GM23338 (cell line): ENCODE data around the gene TMEM200C. TPM values are rescaled to one million over a fixed set of nuclear protein-coding genes. Genes with fewer than 3 reads are reported as not detected.

Experiments used
- ATAC-seq: fragments of 200-7000 bp; cut with Tn5 transposase; 3 replicates; pipeline ENCODE4 v1.9.1; 2020
- DNase-seq: peaks from one replicate; pipeline ENCODE4 v3.0.0-alpha.2; 2015; ENCODE audit warnings: low spot score
- H2AFZ ChIP-seq: fragments of 200-600 bp; sonication (generic); 2 replicates; pipeline ENCODE4 v1.8.0; 2016; ENCODE audit warnings: antibody characterized with exemption, mild to moderate bottlenecking, moderate library complexity
- H3F3A ChIP-seq: fragments of 200-600 bp; sonication (generic); replicated peaks from 2 replicates; pipeline ENCODE4 v1.8.0; 2017; ENCODE audit warnings: antibody characterized with exemption, mixed run types, low read depth
- H3K27ac ChIP-seq: fragments of 200-600 bp; sonication (generic); 2 replicates; pipeline ENCODE4 v1.6.1; 2016; ENCODE audit warnings: low read depth
- H3K27me3 ChIP-seq: fragments of 200-600 bp; sonication (generic); 2 replicates; pipeline ENCODE4 v1.8.0; 2016; ENCODE audit warnings: mild to moderate bottlenecking, mixed run types, moderate library complexity; ENCODE audit not compliant: insufficient read depth
- H3K36me3 ChIP-seq: fragments of 200-600 bp; sonication (generic); 2 replicates; pipeline ENCODE4 v1.8.0; 2016; ENCODE audit warnings: mild to moderate bottlenecking; ENCODE audit not compliant: insufficient read depth
- H3K4me1 ChIP-seq: fragments of 200-600 bp; sonication (generic); 2 replicates; pipeline ENCODE4 v1.8.0; 2016; ENCODE audit warnings: mild to moderate bottlenecking, moderate library complexity; ENCODE audit not compliant: insufficient read depth
- H3K4me2 ChIP-seq: fragments of 200-600 bp; sonication (generic); 2 replicates; pipeline ENCODE4 v1.7.1; 2017; ENCODE audit warnings: mixed run types
- H3K4me3 ChIP-seq: fragments of 200-600 bp; sonication (generic); 2 replicates; pipeline ENCODE4 v1.6.1; 2016; ENCODE audit warnings: mixed run types
- H3K79me2 ChIP-seq: fragments of 200-600 bp; sonication (generic); replicated peaks from 2 replicates; pipeline ENCODE4 v1.8.0; 2017; ENCODE audit warnings: mild to moderate bottlenecking; ENCODE audit not compliant: insufficient read depth
- H3K9me2 ChIP-seq: fragments of 200-600 bp; sonication (generic); 2 replicates; pipeline ENCODE4 v1.8.0; 2017; ENCODE audit not compliant: insufficient read depth
- H4K20me1 ChIP-seq: fragments of 200-600 bp; sonication (generic); replicated peaks from 2 replicates; pipeline ENCODE4 v1.8.0; 2017; ENCODE audit warnings: mild to moderate bottlenecking; ENCODE audit not compliant: insufficient read depth
- H3K27ac Mint-ChIP-seq: 2 replicates; pipeline ENCODE4 v1.8.0; 2020; ENCODE audit warnings: inconsistent platforms, mild to moderate bottlenecking, moderate library complexity, mixed read lengths
- H3K27me3 Mint-ChIP-seq: 3 replicates; pipeline ENCODE4 v1.8.0; 2022; ENCODE audit warnings: low read depth, mild to moderate bottlenecking, moderate library complexity, mixed read lengths, inconsistent platforms; ENCODE audit not compliant: insufficient read depth, poor library complexity
- H3K36me3 Mint-ChIP-seq: 3 replicates; pipeline ENCODE4 v1.8.0; 2021; ENCODE audit warnings: low read depth, mild to moderate bottlenecking, inconsistent platforms, moderate library complexity, mixed read lengths
- H3K4me1 Mint-ChIP-seq: 3 replicates; pipeline ENCODE4 v1.8.0; 2020; ENCODE audit warnings: mild to moderate bottlenecking, inconsistent platforms, mixed read lengths
- H3K4me3 Mint-ChIP-seq: 3 replicates; pipeline ENCODE4 v1.8.0; 2021; ENCODE audit warnings: moderate library complexity, mild to moderate bottlenecking, inconsistent platforms, mixed read lengths
- H3K9me3 Mint-ChIP-seq: 3 replicates; pipeline ENCODE4 v1.8.0; 2020; ENCODE audit warnings: moderate library complexity, mild to moderate bottlenecking, inconsistent platforms, mixed read lengths
- CREB1 ChIP-seq: fragments of 250-450 bp; sonication (Bioruptor Pico); IDR thresholded peaks from 2 replicates; pipeline ENCODE4 v1.5.0; 2020; ENCODE audit warnings: low read depth, mild to moderate bottlenecking, moderate library complexity
- EZH2 ChIP-seq: fragments of 200-600 bp; sonication (generic); IDR thresholded peaks from one replicate; pipeline ENCODE4 v1.8.0; 2017; ENCODE audit warnings: antibody characterized with exemption, mild to moderate bottlenecking, low read depth; ENCODE audit not compliant: unreplicated experiment
- JUNB ChIP-seq: IDR thresholded peaks from one replicate; pipeline ENCODE4 v1.6.1; 2016; ENCODE audit warnings: antibody characterized with exemption; ENCODE audit not compliant: unreplicated experiment
- ZNF331 ChIP-seq: fragments of 250-450 bp; sonication (Bioruptor Pico); IDR thresholded peaks from 2 replicates; pipeline ENCODE4 v1.5.0; 2020; ENCODE audit warnings: low read depth, mild to moderate bottlenecking, moderate library complexity
- polyA plus RNA-seq: library from polyadenylated mRNA; unstranded; fragments of >200 nt; fragmentation: Nextera tagmentation; extraction: Ambion mirVana; gene quantifications from 2 replicates; pipeline ENCODE4 v1.2.1, GENCODE V29; 2016
- total RNA-seq: library from RNA; depleted of rRNA; stranded (reverse); fragments of >200 nt; shearing (Covaris generic); gene quantifications from 2 replicates; pipeline ENCODE4 v1.2.3, GENCODE V29; 2014
- TF ChIP-seq, protein P1 (sequence below): IDR thresholded peaks from one replicate; pipeline ENCODE4 v1.6.1; 2018; ENCODE audit warnings: antibody characterized with exemption; ENCODE audit not compliant: unreplicated experiment
- TF ChIP-seq, protein P2 (sequence below): fragments of 250-450 bp; sonication (Bioruptor Pico); IDR thresholded peaks from 2 replicates; pipeline ENCODE4 v1.5.0; 2020; ENCODE audit warnings: mild to moderate bottlenecking, moderate library complexity
- TF ChIP-seq, protein P3 (sequence below): IDR thresholded peaks from 2 replicates; pipeline ENCODE4 v1.6.1; 2016; ENCODE audit warnings: antibody characterized with exemption
- TF ChIP-seq, protein P4 (sequence below), 2 experiments: fragments of 200-600 bp in 1 of 2; sonication (generic) in 1 of 2; conservative IDR thresholded peaks; 2 replicates each; pipeline versions ENCODE4 v1.5.1 to v1.6.1; 2016 to 2017; ENCODE audit warnings: antibody characterized with exemption in 2 of 2, low read depth in 2 of 2, mild to moderate bottlenecking in 2 of 2, moderate library complexity in 1 of 2

Gene TMEM200C
- total and polyA plus RNA-seq, 2 experiments from 2014 or later, result 0.53 to 6.1 TPM

DNA sequence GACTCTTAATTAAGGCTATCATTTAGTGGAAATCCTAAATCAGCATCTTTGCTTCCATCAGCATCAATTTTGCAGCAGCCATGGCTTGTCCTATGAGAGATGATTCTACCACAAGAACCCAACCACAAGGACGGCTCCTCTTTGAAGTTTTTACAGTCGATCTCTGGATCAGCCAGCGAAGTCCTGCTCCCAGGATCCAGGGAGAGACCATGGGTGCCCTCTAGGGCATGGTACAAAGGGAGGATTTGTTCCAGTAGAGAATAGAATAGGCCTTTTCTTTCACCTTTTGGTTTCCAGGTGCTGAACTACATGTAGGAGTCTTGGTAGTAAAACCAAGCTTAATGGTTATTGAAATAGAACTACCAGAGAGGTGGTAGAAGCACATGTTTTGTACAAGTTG, 52.7 kb downstream of the TMEM200C start:
- ATAC-seq, result peak; percentile 68
- DNase-seq, result peak; percentile 26
- no peaks in the 10 kb centered on the region for H3K27me3 Mint-ChIP-seq

DNA sequence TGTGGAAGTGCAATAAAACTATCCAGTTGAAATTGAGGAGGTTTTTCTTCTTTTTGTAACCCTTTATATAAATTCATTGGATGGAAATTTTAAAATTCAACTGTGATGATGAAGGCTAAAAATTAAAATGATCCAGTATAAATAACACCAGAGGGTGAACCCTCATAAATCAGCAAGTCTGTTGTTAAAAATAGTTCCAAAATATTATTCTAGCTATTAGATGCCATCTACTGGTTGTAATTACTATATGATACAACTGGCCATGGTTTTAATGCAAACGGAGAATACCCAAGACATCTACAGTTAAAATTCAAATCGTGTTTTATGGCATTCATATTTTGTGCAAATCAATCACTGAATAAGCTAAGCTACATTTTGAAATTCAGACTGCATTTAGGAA, 53.8 kb downstream of the TMEM200C start:
- no peak for ATAC-seq
- Histone ChIP-seq H3F3A (no peaks in the 10 kb centered on the region), H3K27ac (no peak overlapping the region), H2AFZ (no peak overlapping the region), H3K4me1 (no peaks in the 10 kb centered on the region; the same call in 1 of the 2 replicates), H3K27me3 (no peaks in the 10 kb centered on the region), H3K9me2 (no peaks in the 10 kb centered on the region), H3K4me3 (no peak overlapping the region), H3K4me2 (no peak overlapping the region), H3K79me2 (no peaks in the 10 kb centered on the region), H4K20me1 (no peaks in the 10 kb centered on the region), H3K36me3 (no peaks in the 10 kb centered on the region; the same call in 1 of the 2 replicates)
- Mint-ChIP-seq H3K4me1 (peaks cover 7% of the 10 kb centered on the region; the same call in 2 of the 3 replicates), H3K27me3 (no peaks in the 10 kb centered on the region), H3K27ac (no peak overlapping the region), H3K4me3 (no peak overlapping the region), H3K36me3 (no peaks in the 10 kb centered on the region), H3K9me3 (peaks cover 9% of the 10 kb centered on the region; the same call in 2 of the 3 replicates)
- no peak for DNase-seq
- TF ChIP-seq, protein P1, sequence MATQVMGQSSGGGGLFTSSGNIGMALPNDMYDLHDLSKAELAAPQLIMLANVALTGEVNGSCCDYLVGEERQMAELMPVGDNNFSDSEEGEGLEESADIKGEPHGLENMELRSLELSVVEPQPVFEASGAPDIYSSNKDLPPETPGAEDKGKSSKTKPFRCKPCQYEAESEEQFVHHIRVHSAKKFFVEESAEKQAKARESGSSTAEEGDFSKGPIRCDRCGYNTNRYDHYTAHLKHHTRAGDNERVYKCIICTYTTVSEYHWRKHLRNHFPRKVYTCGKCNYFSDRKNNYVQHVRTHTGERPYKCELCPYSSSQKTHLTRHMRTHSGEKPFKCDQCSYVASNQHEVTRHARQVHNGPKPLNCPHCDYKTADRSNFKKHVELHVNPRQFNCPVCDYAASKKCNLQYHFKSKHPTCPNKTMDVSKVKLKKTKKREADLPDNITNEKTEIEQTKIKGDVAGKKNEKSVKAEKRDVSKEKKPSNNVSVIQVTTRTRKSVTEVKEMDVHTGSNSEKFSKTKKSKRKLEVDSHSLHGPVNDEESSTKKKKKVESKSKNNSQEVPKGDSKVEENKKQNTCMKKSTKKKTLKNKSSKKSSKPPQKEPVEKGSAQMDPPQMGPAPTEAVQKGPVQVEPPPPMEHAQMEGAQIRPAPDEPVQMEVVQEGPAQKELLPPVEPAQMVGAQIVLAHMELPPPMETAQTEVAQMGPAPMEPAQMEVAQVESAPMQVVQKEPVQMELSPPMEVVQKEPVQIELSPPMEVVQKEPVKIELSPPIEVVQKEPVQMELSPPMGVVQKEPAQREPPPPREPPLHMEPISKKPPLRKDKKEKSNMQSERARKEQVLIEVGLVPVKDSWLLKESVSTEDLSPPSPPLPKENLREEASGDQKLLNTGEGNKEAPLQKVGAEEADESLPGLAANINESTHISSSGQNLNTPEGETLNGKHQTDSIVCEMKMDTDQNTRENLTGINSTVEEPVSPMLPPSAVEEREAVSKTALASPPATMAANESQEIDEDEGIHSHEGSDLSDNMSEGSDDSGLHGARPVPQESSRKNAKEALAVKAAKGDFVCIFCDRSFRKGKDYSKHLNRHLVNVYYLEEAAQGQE, result no peak
- no peak for TF ChIP-seq JUNB
- TF ChIP-seq, protein P2, sequence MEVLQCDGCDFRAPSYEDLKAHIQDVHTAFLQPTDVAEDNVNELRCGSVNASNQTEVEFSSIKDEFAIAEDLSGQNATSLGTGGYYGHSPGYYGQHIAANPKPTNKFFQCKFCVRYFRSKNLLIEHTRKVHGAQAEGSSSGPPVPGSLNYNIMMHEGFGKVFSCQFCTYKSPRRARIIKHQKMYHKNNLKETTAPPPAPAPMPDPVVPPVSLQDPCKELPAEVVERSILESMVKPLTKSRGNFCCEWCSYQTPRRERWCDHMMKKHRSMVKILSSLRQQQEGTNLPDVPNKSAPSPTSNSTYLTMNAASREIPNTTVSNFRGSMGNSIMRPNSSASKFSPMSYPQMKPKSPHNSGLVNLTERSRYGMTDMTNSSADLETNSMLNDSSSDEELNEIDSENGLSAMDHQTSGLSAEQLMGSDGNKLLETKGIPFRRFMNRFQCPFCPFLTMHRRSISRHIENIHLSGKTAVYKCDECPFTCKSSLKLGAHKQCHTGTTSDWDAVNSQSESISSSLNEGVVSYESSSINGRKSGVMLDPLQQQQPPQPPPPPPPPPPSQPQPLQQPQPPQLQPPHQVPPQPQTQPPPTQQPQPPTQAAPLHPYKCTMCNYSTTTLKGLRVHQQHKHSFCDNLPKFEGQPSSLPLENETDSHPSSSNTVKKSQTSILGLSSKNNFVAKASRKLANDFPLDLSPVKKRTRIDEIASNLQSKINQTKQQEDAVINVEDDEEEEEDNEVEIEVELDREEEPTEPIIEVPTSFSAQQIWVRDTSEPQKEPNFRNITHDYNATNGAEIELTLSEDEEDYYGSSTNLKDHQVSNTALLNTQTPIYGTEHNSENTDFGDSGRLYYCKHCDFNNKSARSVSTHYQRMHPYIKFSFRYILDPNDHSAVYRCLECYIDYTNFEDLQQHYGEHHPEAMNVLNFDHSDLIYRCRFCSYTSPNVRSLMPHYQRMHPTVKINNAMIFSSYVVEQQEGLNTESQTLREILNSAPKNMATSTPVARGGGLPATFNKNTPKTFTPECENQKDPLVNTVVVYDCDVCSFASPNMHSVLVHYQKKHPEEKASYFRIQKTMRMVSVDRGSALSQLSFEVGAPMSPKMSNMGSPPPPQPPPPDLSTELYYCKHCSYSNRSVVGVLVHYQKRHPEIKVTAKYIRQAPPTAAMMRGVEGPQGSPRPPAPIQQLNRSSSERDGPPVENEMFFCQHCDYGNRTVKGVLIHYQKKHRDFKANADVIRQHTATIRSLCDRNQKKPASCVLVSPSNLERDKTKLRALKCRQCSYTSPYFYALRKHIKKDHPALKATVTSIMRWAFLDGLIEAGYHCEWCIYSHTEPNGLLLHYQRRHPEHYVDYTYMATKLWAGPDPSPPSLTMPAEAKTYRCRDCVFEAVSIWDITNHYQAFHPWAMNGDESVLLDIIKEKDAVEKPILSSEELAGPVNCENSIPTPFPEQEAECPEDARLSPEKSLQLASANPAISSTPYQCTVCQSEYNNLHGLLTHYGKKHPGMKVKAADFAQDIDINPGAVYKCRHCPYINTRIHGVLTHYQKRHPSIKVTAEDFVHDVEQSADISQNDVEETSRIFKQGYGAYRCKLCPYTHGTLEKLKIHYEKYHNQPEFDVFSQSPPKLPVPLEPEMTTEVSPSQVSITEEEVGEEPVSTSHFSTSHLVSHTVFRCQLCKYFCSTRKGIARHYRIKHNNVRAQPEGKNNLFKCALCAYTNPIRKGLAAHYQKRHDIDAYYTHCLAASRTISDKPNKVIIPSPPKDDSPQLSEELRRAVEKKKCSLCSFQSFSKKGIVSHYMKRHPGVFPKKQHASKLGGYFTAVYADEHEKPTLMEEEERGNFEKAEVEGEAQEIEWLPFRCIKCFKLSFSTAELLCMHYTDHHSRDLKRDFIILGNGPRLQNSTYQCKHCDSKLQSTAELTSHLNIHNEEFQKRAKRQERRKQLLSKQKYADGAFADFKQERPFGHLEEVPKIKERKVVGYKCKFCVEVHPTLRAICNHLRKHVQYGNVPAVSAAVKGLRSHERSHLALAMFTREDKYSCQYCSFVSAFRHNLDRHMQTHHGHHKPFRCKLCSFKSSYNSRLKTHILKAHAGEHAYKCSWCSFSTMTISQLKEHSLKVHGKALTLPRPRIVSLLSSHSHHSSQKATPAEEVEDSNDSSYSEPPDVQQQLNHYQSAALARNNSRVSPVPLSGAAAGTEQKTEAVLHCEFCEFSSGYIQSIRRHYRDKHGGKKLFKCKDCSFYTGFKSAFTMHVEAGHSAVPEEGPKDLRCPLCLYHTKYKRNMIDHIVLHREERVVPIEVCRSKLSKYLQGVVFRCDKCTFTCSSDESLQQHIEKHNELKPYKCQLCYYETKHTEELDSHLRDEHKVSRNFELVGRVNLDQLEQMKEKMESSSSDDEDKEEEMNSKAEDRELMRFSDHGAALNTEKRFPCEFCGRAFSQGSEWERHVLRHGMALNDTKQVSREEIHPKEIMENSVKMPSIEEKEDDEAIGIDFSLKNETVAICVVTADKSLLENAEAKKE (CRISPR knock-in tag), result no peak

More for the DNA sequence above, 52.7 kb downstream of the TMEM200C start:
- TF ChIP-seq, protein P3, sequence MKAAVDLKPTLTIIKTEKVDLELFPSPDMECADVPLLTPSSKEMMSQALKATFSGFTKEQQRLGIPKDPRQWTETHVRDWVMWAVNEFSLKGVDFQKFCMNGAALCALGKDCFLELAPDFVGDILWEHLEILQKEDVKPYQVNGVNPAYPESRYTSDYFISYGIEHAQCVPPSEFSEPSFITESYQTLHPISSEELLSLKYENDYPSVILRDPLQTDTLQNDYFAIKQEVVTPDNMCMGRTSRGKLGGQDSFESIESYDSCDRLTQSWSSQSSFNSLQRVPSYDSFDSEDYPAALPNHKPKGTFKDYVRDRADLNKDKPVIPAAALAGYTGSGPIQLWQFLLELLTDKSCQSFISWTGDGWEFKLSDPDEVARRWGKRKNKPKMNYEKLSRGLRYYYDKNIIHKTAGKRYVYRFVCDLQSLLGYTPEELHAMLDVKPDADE, result no peak
- TF ChIP-seq EZH2 (no peak), ZNF331 (CRISPR knock-in tag) (no peak), CREB1 (CRISPR knock-in tag) (no peak)
- TF ChIP-seq, protein P4, sequence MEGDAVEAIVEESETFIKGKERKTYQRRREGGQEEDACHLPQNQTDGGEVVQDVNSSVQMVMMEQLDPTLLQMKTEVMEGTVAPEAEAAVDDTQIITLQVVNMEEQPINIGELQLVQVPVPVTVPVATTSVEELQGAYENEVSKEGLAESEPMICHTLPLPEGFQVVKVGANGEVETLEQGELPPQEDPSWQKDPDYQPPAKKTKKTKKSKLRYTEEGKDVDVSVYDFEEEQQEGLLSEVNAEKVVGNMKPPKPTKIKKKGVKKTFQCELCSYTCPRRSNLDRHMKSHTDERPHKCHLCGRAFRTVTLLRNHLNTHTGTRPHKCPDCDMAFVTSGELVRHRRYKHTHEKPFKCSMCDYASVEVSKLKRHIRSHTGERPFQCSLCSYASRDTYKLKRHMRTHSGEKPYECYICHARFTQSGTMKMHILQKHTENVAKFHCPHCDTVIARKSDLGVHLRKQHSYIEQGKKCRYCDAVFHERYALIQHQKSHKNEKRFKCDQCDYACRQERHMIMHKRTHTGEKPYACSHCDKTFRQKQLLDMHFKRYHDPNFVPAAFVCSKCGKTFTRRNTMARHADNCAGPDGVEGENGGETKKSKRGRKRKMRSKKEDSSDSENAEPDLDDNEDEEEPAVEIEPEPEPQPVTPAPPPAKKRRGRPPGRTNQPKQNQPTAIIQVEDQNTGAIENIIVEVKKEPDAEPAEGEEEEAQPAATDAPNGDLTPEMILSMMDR (conservative IDR thresholded peaks at IDR 0.05; ENCODE audit: low read depth in 2 of 2), result peak in 1 of 2 experiments; percentile 48; a peak in 2 of 4 replicates
- H4K20me1 ChIP-seq, result no peaks in the 10 kb centered on the region
- peak overlapping the region; percentile 45; the same call in 1 of the 2 replicates for H2AFZ ChIP-seq
- H3F3A ChIP-seq, result no peaks in the 10 kb centered on the region
- H3K27me3 ChIP-seq, result no peaks in the 10 kb centered on the region
- Mint-ChIP-seq H3K4me3 (no peak overlapping the region), H3K9me3 (peaks cover 11% of the 10 kb centered on the region; the same call in 2 of the 3 replicates), H3K27ac (no peak overlapping the region), H3K4me1 (peaks cover 7% of the 10 kb centered on the region; the same call in 2 of the 3 replicates), H3K36me3 (no peaks in the 10 kb centered on the region)
- H3K36me3 ChIP-seq, result no peaks in the 10 kb centered on the region; the same call in 1 of the 2 replicates
- H3K79me2 ChIP-seq, result no peaks in the 10 kb centered on the region
- H3K27ac ChIP-seq, result no peak overlapping the region
- H3K4me1 ChIP-seq, result no peaks in the 10 kb centered on the region; the same call in 1 of the 2 replicates
- no peak overlapping the region for H3K4me2 ChIP-seq
- H3K9me2 ChIP-seq, result peaks cover 4% of the 10 kb centered on the region; the same call in 1 of the 2 replicates
- no peak overlapping the region for H3K4me3 ChIP-seq
